ENCODE results near the gene PRKN. TPM values are rescaled to one million over a fixed set of nuclear protein-coding genes. Genes with fewer than 3 reads are reported as not detected.
A peak's percentile ranks its signal among the peaks of the same experiment; 100 is the strongest.

PRKN gene
- total and polyA plus RNA-seq, 9 of the 15 experiments (the other 6 are each of a cell fraction or from before 2014, with no cell fraction given): 0.03 to 0.96 (median 0.15) TPM; not detected in 2

- Histone ChIP-seq H3K4me3 (no peak overlapping the region), H2AFZ (ENCODE audit: low read depth, low read length) (no peak overlapping the region), H3K9me1 (ENCODE audit: control insufficient read depth, insufficient read depth, low read length) (no peaks in the 10 kb centered on the region), H3K9ac (ENCODE audit: insufficient read depth in 1 of 2, low read depth in 2 of 2, low read length in 2 of 2) (no peak overlapping the region), H3K4me2 (ENCODE audit: insufficient read depth, low read length) (no peak overlapping the region), H4K20me1 (replicated peaks; ENCODE audit: control insufficient read depth, insufficient read depth, low read length) (no peaks in the 10 kb centered on the region), H3K36me3 (ENCODE audit: control insufficient read depth, insufficient read depth, low read length) (no peaks in the 10 kb centered on the region), H3K9me3 (replicated peaks; ENCODE audit: control insufficient read depth, insufficient read depth, low read depth, low read length) (no peaks in the 10 kb centered on the region), H3K27me3 (ENCODE audit: control insufficient read depth in 2 of 2, insufficient read depth in 2 of 2, low read length in 2 of 2) (no peaks in the 10 kb centered on the region), H3K79me2 (ENCODE audit: control insufficient read depth, insufficient read depth, low read length) (no peaks in the 10 kb centered on the region), H3K4me1 (replicated peaks in 1 of 2; ENCODE audit: control insufficient read depth in 2 of 2, insufficient read depth in 2 of 2, low read length in 2 of 2) (no peaks in the 10 kb centered on the region), H3K27ac (ENCODE audit: extremely low read depth, low read depth, low read length) (no peak overlapping the region)
- CTCF ChIA-PET (ENCODE audit: low intra/inter-chr PET ratio): no interaction called here
- BruUV-seq (replicated peaks): no TSS peak
- no peak for TF ChIP-seq MAFF (IDR thresholded peaks at IDR 0.05; ENCODE audit: low read length)
- TF ChIP-seq EP400 (IDR thresholded peaks at IDR 0.05): no peak
- 0% methylated on average over 5 of the region's 5 CpGs for WGBS (ENCODE audit: insufficient coverage, low coverage, missing lambda C conversion rate)
- ATAC-seq: no peak
- no peak for FAIRE-seq
- intact Hi-C loops (cut with micrococcal nuclease) (no loop called here), in situ Hi-C loops (cut with MboI) (no loop called here)
- POLR2A ChIA-PET: no interaction called here
- no peak for DNase-seq (ENCODE audit: extremely low read depth in 1 of 4, low spot score in 3 of 4)
These were observed 230.2 kb downstream of the PRKN start for GRCh38 chr6:162497389-162497788.

GRCh38 chr6:162493917-162494316, 233.6 kb downstream of the PRKN start:
- in situ Hi-C loops (cut with MboI): no loop called here
- no peak for FAIRE-seq
- no TSS peak for BruUV-seq (replicated peaks)
- CTCF ChIA-PET (ENCODE audit: low intra/inter-chr PET ratio): no interaction called here
- intact Hi-C loops (cut with micrococcal nuclease): no loop called here
- Histone ChIP-seq H3K9ac (ENCODE audit: insufficient read depth in 1 of 2, low read depth in 2 of 2, low read length in 2 of 2) (no peak overlapping the region), H3K4me3 (no peak overlapping the region), H3K9me3 (replicated peaks; ENCODE audit: control insufficient read depth, insufficient read depth, low read depth, low read length) (no peaks in the 10 kb centered on the region), H3K79me2 (ENCODE audit: control insufficient read depth, insufficient read depth, low read length) (no peaks in the 10 kb centered on the region), H3K27me3 (ENCODE audit: control insufficient read depth in 2 of 2, insufficient read depth in 2 of 2, low read length in 2 of 2) (no peaks in the 10 kb centered on the region), H3K4me2 (ENCODE audit: insufficient read depth, low read length) (no peak overlapping the region), H4K20me1 (replicated peaks; ENCODE audit: control insufficient read depth, insufficient read depth, low read length) (no peaks in the 10 kb centered on the region), H3K9me1 (ENCODE audit: control insufficient read depth, insufficient read depth, low read length) (no peaks in the 10 kb centered on the region), H3K27ac (ENCODE audit: extremely low read depth, low read depth, low read length) (no peak overlapping the region), H3K36me3 (ENCODE audit: control insufficient read depth, insufficient read depth, low read length) (no peaks in the 10 kb centered on the region), H2AFZ (ENCODE audit: low read depth, low read length) (no peak overlapping the region), H3K4me1 (replicated peaks in 1 of 2; ENCODE audit: control insufficient read depth in 2 of 2, insufficient read depth in 2 of 2, low read length in 2 of 2) (no peaks in the 10 kb centered on the region)
- 0% methylated on average over 3 of the region's 3 CpGs for WGBS (ENCODE audit: insufficient coverage, low coverage, missing lambda C conversion rate)
- POLR2A ChIA-PET: no interaction called here
- no peak for ATAC-seq
- DNase-seq (ENCODE audit: extremely low read depth in 1 of 4, low spot score in 3 of 4): no peak
- no peak for TF ChIP-seq ZFP91 (CRISPR knock-in tag; IDR thresholded peaks at IDR 0.05)
- TF ChIP-seq MTA1 (IDR thresholded peaks at IDR 0.05; ENCODE audit: borderline replicate concordance): no peak
- TF ChIP-seq ZNF586 (CRISPR knock-in tag; conservative IDR thresholded peaks at IDR 0.05): no peak
- TF ChIP-seq ZBTB33 (CRISPR knock-in tag; IDR thresholded peaks at IDR 0.05): no peak
- no peak for TF ChIP-seq NFATC3 (IDR thresholded peaks at IDR 0.05)
- TF ChIP-seq GATA2 (CRISPR knock-in tag; IDR thresholded peaks at IDR 0.05): no peak
- TF ChIP-seq GTF2A2 (tag; IDR thresholded peaks at IDR 0.05): no peak
- TF ChIP-seq ZNF143 (CRISPR knock-in tag; IDR thresholded peaks at IDR 0.05): peak; percentile 44; the same call in 1 of the 2 replicates
- no peak for TF ChIP-seq RNF2 (IDR thresholded peaks at IDR 0.05)
- 0 out of 2 replicates have a peak, but pooled peaks have one; percentile 25 for TF ChIP-seq HCFC1 (IDR thresholded peaks at IDR 0.05; ENCODE audit: low read depth, low read length)
- TF ChIP-seq ZNF133 (CRISPR knock-in tag; IDR thresholded peaks at IDR 0.05): no peak
- no peak for TF ChIP-seq ZKSCAN3 (CRISPR knock-in tag; IDR thresholded peaks at IDR 0.05)
- TF ChIP-seq USF2 (CRISPR knock-in tag; IDR thresholded peaks at IDR 0.05): no peak
